GM13977 (cell line): Measurements from ENCODE around the gene TPSB2.

Experiments used
- DNase-seq: peaks from one replicate; pipeline ENCODE4 v3.0.0; 2012; ENCODE audit warnings: low spot score
- in situ Hi-C: fragments of 300-500 bp; cut with MboI; formaldehyde crosslinking; loops from one replicate; pipeline ENCODE4 v1.12.0; 2022; ENCODE audit warnings: low sequenced_read_pairs, low pct_unique_long_range_greater_than_20kb, mixed read lengths, inconsistent platforms; ENCODE audit not compliant: unreplicated experiment
- TF ChIP-seq, protein P1 (sequence below): IDR thresholded peaks from 2 replicates; pipeline ENCODE4 v1.5.1; 2012; ENCODE audit warnings: mild to moderate bottlenecking, control low read depth; ENCODE audit not compliant: insufficient read depth; ENCODE audit errors: extremely low read depth, missing control alignments

TPSB2 gene

DNA sequence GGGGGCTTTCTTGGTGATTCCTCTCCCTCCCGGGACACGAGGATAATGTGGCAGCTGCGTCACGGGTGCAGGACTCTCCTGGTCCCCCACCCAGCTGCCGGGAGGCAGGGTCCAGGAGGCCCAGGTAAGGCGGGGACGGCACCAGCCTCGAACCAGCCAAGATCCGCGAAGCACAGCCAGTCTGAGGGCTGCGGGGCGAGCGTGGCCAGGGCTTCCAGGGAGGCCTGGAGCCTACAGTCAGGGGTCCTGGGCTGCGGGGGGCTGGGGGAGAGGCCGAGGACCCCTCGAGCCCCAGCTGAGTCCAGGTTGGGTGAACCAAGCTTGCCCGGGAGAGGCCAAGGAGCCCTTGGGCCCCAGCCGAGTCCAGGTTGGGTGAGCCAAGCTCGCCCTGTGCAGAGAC is 35.8 kb upstream of the TPSB2 start:
- no peak for DNase-seq
- TF ChIP-seq, protein P1, sequence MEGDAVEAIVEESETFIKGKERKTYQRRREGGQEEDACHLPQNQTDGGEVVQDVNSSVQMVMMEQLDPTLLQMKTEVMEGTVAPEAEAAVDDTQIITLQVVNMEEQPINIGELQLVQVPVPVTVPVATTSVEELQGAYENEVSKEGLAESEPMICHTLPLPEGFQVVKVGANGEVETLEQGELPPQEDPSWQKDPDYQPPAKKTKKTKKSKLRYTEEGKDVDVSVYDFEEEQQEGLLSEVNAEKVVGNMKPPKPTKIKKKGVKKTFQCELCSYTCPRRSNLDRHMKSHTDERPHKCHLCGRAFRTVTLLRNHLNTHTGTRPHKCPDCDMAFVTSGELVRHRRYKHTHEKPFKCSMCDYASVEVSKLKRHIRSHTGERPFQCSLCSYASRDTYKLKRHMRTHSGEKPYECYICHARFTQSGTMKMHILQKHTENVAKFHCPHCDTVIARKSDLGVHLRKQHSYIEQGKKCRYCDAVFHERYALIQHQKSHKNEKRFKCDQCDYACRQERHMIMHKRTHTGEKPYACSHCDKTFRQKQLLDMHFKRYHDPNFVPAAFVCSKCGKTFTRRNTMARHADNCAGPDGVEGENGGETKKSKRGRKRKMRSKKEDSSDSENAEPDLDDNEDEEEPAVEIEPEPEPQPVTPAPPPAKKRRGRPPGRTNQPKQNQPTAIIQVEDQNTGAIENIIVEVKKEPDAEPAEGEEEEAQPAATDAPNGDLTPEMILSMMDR, result no peak
- in situ Hi-C loops, result no loop called here

- DNase-seq, result no peak
- in situ Hi-C loops, result no loop called here
- TF ChIP-seq, protein P1, result no peak
Observed at GRCh38 chr16:1265090-1265630, 35.2 kb upstream of the TPSB2 start.

DNA sequence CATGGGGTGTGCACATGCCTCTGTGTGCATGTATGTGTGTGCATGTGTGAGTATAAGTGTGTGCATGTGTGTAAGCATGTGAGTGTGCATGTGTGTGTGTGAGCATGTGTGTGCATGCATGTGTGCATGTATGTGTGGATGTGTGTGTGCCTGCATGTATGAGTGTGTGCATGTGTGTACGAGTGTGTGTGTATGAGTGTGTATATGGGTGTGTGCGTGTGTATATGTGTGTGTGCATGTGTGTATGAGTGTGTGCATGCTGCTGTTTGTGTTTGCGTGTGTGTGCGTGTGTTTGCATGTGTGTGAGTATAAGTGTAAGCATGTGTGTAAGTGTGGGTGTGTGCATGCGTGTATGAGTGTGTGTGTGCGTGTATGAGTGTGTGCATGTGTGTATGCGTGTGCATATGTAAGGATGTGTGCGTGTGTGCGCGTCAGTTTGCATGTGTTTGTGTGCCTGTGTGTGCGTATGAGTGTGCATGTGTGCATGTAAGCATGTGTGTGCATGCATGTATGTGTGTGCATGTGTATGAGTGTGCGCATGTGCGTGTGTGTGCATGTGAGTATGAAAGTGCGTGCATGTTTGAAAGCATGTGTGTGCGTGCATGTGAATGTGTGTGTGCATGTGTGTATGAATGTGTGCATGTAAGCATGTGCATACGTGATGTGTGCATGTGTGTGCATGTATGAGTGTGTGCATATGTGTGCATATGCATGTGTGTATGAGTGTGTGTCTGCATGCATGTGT is 34.5 kb upstream of the TPSB2 start:
- no peak for DNase-seq
- in situ Hi-C loops, result no loop called here
- TF ChIP-seq, protein P1, result no peak

- TF ChIP-seq, protein P1, result no peak
- in situ Hi-C loops, result no loop called here
- no peak for DNase-seq
Observed at GRCh38 chr16:1263591-1264344, 33.8 kb upstream of the TPSB2 start.

DNA sequence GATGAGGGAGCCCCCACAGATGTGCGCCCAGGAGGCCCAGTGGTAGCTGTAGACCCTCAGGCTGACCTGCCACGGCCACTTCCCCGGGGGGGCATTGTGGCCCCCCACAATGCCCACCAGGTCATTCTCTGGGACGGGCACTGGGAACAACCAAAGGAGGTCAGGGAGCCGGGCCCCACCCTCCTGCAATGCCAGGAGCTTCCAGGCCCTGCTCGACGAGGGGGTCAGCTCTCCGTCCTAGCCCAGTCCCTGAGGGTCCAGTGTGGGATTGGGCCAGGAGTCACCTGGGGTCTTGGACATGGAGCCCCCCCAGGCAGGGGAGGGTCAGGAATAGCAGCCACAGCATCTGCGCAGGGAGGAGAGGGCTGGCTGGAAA is 32.9 kb upstream of the TPSB2 start:
- DNase-seq, result no peak
- in situ Hi-C loops, result no loop called here

GRCh38 chr16:1262210-1262845 is 32.3 kb upstream of the TPSB2 start:
- in situ Hi-C loops, result no loop called here
- TF ChIP-seq, protein P1, result no peak
- DNase-seq, result no peak

More for the DNA sequence above, 32.9 kb upstream of the TPSB2 start:
- TF ChIP-seq, protein P1, result no peak
